NT2/D1 (cell line): ENCODE data around the gene MYO9B.

Experiments used
- SUZ12 ChIP-seq: IDR thresholded peaks from 2 replicates; pipeline ENCODE4 v1.6.1; 2011; ENCODE audit not compliant: insufficient read length, insufficient read depth; ENCODE audit errors: extremely low read depth
- YY1 ChIP-seq: IDR thresholded peaks from 2 replicates; pipeline ENCODE4 v1.6.1; 2011; ENCODE audit not compliant: insufficient read length, insufficient read depth
- ZNF274 ChIP-seq: IDR thresholded peaks from 2 replicates; pipeline ENCODE4 v1.6.1; 2011; ENCODE audit warnings: mild to moderate bottlenecking, low read depth, low read length

DNA sequence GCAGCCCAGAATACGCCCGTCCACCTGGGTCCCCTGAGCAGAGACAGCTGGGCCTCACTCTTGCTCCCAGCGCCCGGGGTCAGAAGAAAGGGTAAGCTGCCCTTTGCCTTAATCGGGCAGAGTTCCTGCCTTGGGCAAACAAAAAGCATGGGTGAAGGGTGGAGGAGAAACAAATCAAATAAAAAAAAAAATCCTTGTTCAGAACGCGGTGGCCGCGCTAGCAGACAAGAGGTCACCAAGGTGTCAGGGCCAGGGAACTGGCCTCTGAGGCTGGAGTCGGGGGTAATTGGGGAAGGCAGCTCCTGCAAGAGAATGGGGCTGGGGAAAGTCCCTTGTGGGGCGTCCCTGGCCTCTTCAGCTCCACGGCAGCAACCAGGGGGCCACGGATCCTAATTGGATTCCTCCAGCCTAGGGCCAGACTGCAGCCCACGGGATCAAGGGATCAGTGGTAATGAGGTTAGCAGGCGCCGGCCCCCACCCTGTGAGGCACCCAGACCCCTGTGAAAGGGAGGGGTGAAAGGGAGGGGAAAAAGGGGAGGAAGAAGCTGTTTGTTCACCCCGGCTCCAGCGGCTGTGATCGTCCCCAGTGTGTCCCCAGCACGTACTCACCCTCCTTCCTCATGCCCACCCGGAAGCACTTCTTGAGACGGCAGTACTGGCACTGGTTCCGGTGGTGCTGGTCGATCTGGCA is 164.6 kb downstream of the MYO9B start:
- TF ChIP-seq YY1 = no peak
- no peak for TF ChIP-seq SUZ12
- no peak for TF ChIP-seq ZNF274
